ENCODE results near the gene ATP11A.

Gene ATP11A

GRCh38 chr13:112905086-112905485 lies 215.2 kb downstream of the ATP11A start:
- no peaks in the 10 kb centered on the region for H3K4me1 ChIP-seq (ENCODE audit: control insufficient read depth, insufficient read depth, low read length)
- H3K27ac ChIP-seq (ENCODE audit: extremely low read depth, low read depth, low read length) = no peak overlapping the region
- peaks cover 0 to 28% of the 10 kb centered on the region in 2 experiments; a peak in 1 of 3 replicates for H3K36me3 ChIP-seq (ENCODE audit: control insufficient read depth in 2 of 2, insufficient read depth in 1 of 2, low read length in 2 of 2)
- ChIA-PET CTCF (no interaction called here), POLR2A (no interaction called here)
- no peak overlapping the region for H3K4me3 ChIP-seq (ENCODE audit: low read depth, low read length)
- H3K9me3 ChIP-seq (ENCODE audit: control insufficient read depth, insufficient read depth, low read depth, low read length) = no peaks in the 10 kb centered on the region
- TF ChIP-seq ZNF148 (tag by site-specific recombination; IDR thresholded peaks at IDR 0.05; ENCODE audit: borderline replicate concordance) = no peak
- TF ChIP-seq SETDB1 (IDR thresholded peaks at IDR 0.05; ENCODE audit: insufficient read length, low read length) = peak; percentile 84
- TF ChIP-seq ZNF324 (tag by site-specific recombination; IDR thresholded peaks at IDR 0.05) = no peak
- no peak for TF ChIP-seq MYNN (tag by site-specific recombination; IDR thresholded peaks at IDR 0.05; ENCODE audit: borderline replicate concordance)
- no peak for TF ChIP-seq ZNF449 (tag by site-specific recombination; IDR thresholded peaks at IDR 0.05)
- peak; percentile 41; the same call in 1 of the 2 replicates for TF ChIP-seq ZNF341 (tag by site-specific recombination; IDR thresholded peaks at IDR 0.05; ENCODE audit: low read depth)

- H3K4me1 ChIP-seq (ENCODE audit: control insufficient read depth, insufficient read depth, low read length) = no peaks in the 10 kb centered on the region
- H3K4me3 ChIP-seq (ENCODE audit: low read depth, low read length) = no peak overlapping the region
- CTCF ChIA-PET = no interaction called here
- H3K27ac ChIP-seq (ENCODE audit: extremely low read depth, low read depth, low read length) = no peak overlapping the region
- H3K36me3 ChIP-seq (ENCODE audit: control insufficient read depth in 2 of 2, insufficient read depth in 1 of 2, low read length in 2 of 2) = peaks cover 0 to 28% of the 10 kb centered on the region in 2 experiments; a peak in 1 of 3 replicates
- TF ChIP-seq ZNF146 (tag by site-specific recombination; IDR thresholded peaks at IDR 0.05) (0 out of 2 replicates have a peak, but pooled peaks have one; percentile 36), OVOL3 (tag by site-specific recombination; IDR thresholded peaks at IDR 0.05) (no peak)
- H3K9me3 ChIP-seq (ENCODE audit: control insufficient read depth, insufficient read depth, low read depth, low read length) = no peaks in the 10 kb centered on the region
- POLR2A ChIA-PET = no interaction called here
Measured at GRCh38 chr13:112905619-112905989, 215.8 kb downstream of the ATP11A start.

- H3K4me1 ChIP-seq (ENCODE audit: control insufficient read depth, insufficient read depth, low read length) = no peaks in the 10 kb centered on the region
- H3K9me3 ChIP-seq (ENCODE audit: control insufficient read depth, insufficient read depth, low read depth, low read length) = no peaks in the 10 kb centered on the region
- TF ChIP-seq ZNF354C (tag by site-specific recombination; IDR thresholded peaks at IDR 0.05; ENCODE audit: borderline replicate concordance, low read depth) = no peak
- TF ChIP-seq ZNF585B (tag by site-specific recombination; IDR thresholded peaks at IDR 0.05) = no peak
- no peak for TF ChIP-seq ZSCAN16 (tag by site-specific recombination; IDR thresholded peaks at IDR 0.05)
- no peak for TF ChIP-seq ZNF248 (tag by site-specific recombination; IDR thresholded peaks at IDR 0.05)
- TF ChIP-seq KLF16 (tag by site-specific recombination; IDR thresholded peaks at IDR 0.05) = no peak
- no peak for TF ChIP-seq ZNF521 (tag by site-specific recombination; IDR thresholded peaks at IDR 0.05)
- no peak for TF ChIP-seq ZNF677 (tag by site-specific recombination; IDR thresholded peaks at IDR 0.05)
- no peak for TF ChIP-seq ZNF510 (tag by site-specific recombination; IDR thresholded peaks at IDR 0.05; ENCODE audit: insufficient replicate concordance)
- no peak for TF ChIP-seq ZBTB11 (tag by site-specific recombination; conservative IDR thresholded peaks at IDR 0.05; ENCODE audit: low read depth)
- TF ChIP-seq YY2 (tag by site-specific recombination; IDR thresholded peaks at IDR 0.05) = no peak
- no peak for TF ChIP-seq ZNF529 (tag by site-specific recombination; IDR thresholded peaks at IDR 0.05; ENCODE audit: insufficient replicate concordance)
- TF ChIP-seq SP2 (tag by site-specific recombination; IDR thresholded peaks at IDR 0.05) = no peak
- no peak for TF ChIP-seq ZNF341 (tag by site-specific recombination; IDR thresholded peaks at IDR 0.05; ENCODE audit: low read depth)
- H3K36me3 ChIP-seq (ENCODE audit: control insufficient read depth in 2 of 2, insufficient read depth in 1 of 2, low read length in 2 of 2) = peaks cover 0 to 28% of the 10 kb centered on the region in 2 experiments; a peak in 1 of 3 replicates
- H3K27ac ChIP-seq (ENCODE audit: extremely low read depth, low read depth, low read length) = no peak overlapping the region
- POLR2A ChIA-PET = no interaction called here
- CTCF ChIA-PET = no interaction called here
- H3K4me3 ChIP-seq (ENCODE audit: low read depth, low read length) = no peak overlapping the region
Measured at GRCh38 chr13:112905990-112906641, 216.3 kb downstream of the ATP11A start.

Data from HEK293 (cell line).